OCI-LY7 (cell line): ENCODE results near the gene HSD17B4. TPM values are rescaled to one million over a fixed set of nuclear protein-coding genes. Genes with fewer than 3 reads are reported as not detected.
A peak's percentile ranks its signal among the peaks of the same experiment; 100 is the strongest.
"Not testable (repeated sequence)": the region's sequence is repeated elsewhere in the genome, so short reads cannot be mapped to it uniquely, and the experiment has no call there.

ENCODE experiments used
- BruUV-seq: library from RNA; stranded (reverse); fragments of 400-500 nt; replicated peaks from 2 replicates; lab custom pipeline; 2021; lab: Mats Ljungman, UMichigan
- CTCF ChIA-PET: fragments of 300-600 bp; sonication (Branson Sonifier 250); formaldehyde crosslinking; loops from one replicate; lab custom pipeline; 2022; ENCODE audit warnings: antibody characterized with exemption; ENCODE audit not compliant: unreplicated experiment; lab: Charles Lee
- POLR2A ChIA-PET: fragments of 300-600 bp; sonication (Branson Sonifier 250); formaldehyde crosslinking; loops from one replicate; lab custom pipeline; 2022; ENCODE audit warnings: antibody characterized with exemption; lab: Charles Lee
- DNase-seq: peaks from one replicate; pipeline ENCODE4 v3.0.0-alpha.2; 2015; ENCODE audit warnings: low spot score
- H2AFZ ChIP-seq: fragments of 200-600 bp; sonication (generic), shearing (Covaris generic); 2 replicates; pipeline ENCODE4 v1.6.1; 2014; ENCODE audit warnings: mild to moderate bottlenecking, antibody characterized with exemption, low read length, moderate library complexity
- H3K27ac ChIP-seq: fragments of 200-600 bp; sonication (generic); 2 replicates; pipeline ENCODE4 v1.5.1; 2014; ENCODE audit warnings: mixed run types, low read depth, mild to moderate bottlenecking, moderate library complexity, low read length, inconsistent platforms; ENCODE audit not compliant: poor library complexity, severe bottlenecking
- H3K36me3 ChIP-seq: fragments of 200-600 bp; sonication (generic); 2 replicates; pipeline ENCODE4 v1.6.1; 2014; ENCODE audit warnings: mild to moderate bottlenecking, antibody characterized with exemption, low read length, moderate library complexity, mixed read lengths; ENCODE audit not compliant: insufficient read depth
- H3K4me1 ChIP-seq: fragments of 200-600 bp; sonication (generic); 2 replicates; pipeline ENCODE4 v1.5.1; 2014; ENCODE audit warnings: mild to moderate bottlenecking, low read length; ENCODE audit not compliant: insufficient read depth, poor library complexity, severe bottlenecking
- H3K4me2 ChIP-seq: fragments of 200-600 bp; sonication (generic); 2 replicates; pipeline ENCODE4 v1.6.1; 2014; ENCODE audit warnings: mild to moderate bottlenecking, low read length
- H3K4me3 ChIP-seq: fragments of 200-600 bp; sonication (generic); 2 replicates; pipeline ENCODE4 v1.5.1; 2014; ENCODE audit warnings: mild to moderate bottlenecking, low read depth, low read length; ENCODE audit not compliant: poor library complexity, severe bottlenecking
- H3K79me2 ChIP-seq: fragments of 200-600 bp; sonication (generic); 2 replicates; pipeline ENCODE4 v1.6.1; 2016; ENCODE audit warnings: low read depth, mild to moderate bottlenecking, low read length, moderate library complexity, mixed read lengths; ENCODE audit not compliant: insufficient read depth
- H3K9me2 ChIP-seq: fragments of 200-600 bp; sonication (generic); 2 replicates; pipeline ENCODE4 v1.6.1; 2016; ENCODE audit warnings: mild to moderate bottlenecking, low read length, mixed read lengths; ENCODE audit not compliant: insufficient read depth
- H3K9me3 ChIP-seq: fragments of 200-600 bp; sonication (generic); 2 replicates; pipeline ENCODE4 v1.6.1; 2014; ENCODE audit warnings: mild to moderate bottlenecking, mixed run types, low read length, mixed read lengths
- H4K20me1 ChIP-seq: fragments of 200-600 bp; sonication (generic); 2 replicates; pipeline ENCODE4 v1.6.1; 2014; ENCODE audit warnings: mild to moderate bottlenecking, antibody characterized with exemption, low read length, moderate library complexity, mixed read lengths; ENCODE audit not compliant: insufficient read depth
- EZH2phosphoT487 ChIP-seq: fragments of 200-600 bp; sonication (generic); IDR thresholded peaks from 2 replicates; pipeline ENCODE4 v1.6.1; 2018; ENCODE audit warnings: low read depth, borderline replicate concordance, mild to moderate bottlenecking, mixed run types, antibody characterized with exemption, low read length, moderate library complexity, mixed read lengths
- intact Hi-C: fragments of 100-400 bp; cut with micrococcal nuclease; formaldehyde crosslinking; loops from one replicate; pipeline ENCODE4 v1.10.0; 2022; ENCODE audit not compliant: unreplicated experiment
- total RNA-seq, 2 experiments: library from RNA; depleted of rRNA in 1 of 2; stranded (reverse); fragments of >200 nt in 1 of 2; shearing (Covaris generic) in 1 of 2; gene quantifications; 2 replicates each; pipeline ENCODE4 v1.2.3, GENCODE V29; 2014 to 2022
- TF ChIP-seq, protein P1 (sequence below): fragments of 200-600 bp; sonication (generic); conservative IDR thresholded peaks from 2 replicates; pipeline ENCODE4 v1.5.1; 2014; ENCODE audit warnings: mild to moderate bottlenecking, antibody characterized with exemption, low read length, moderate library complexity, mixed read lengths

Gene HSD17B4
- total RNA-seq, 2 experiments from 2014 or later: 55.4 to 145 TPM

DNA sequence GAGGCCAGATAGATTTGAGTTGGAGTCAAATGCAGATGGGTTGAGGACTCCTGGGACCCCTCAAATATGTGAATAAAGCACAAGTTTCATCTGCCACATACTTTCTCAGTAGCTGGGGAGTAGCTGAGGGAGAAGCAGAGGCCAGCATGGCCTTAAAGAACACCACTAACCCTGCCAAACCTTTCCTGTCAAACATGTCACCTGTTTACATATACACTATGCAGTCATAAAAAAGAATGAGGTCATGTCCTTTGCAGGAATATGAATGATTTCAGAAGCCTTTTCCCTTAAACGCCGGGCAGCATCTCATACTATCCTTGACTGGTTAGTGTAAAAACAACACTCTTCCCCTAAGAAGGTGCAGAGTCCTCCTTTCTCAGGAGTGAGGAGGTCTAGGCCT lies 25.2 kb upstream of the HSD17B4 start:
- H3K9me3 ChIP-seq: no peaks in the 10 kb centered on the region
- ChIA-PET CTCF (no interaction called here), POLR2A (no interaction called here)
- H3K79me2 ChIP-seq: no peaks in the 10 kb centered on the region
- H3K36me3 ChIP-seq: no peaks in the 10 kb centered on the region
- no peak overlapping the region for H3K4me3 ChIP-seq
- no peaks in the 10 kb centered on the region for H4K20me1 ChIP-seq
- H2AFZ ChIP-seq: 0 out of 2 replicates have a peak overlapping the region, but pooled peaks have one; percentile 24
- DNase-seq: no peak
- H3K9me2 ChIP-seq: no peaks in the 10 kb centered on the region
- intact Hi-C loops: no loop called here
- BruUV-seq: no TSS peak
- TF ChIP-seq, protein P1, sequence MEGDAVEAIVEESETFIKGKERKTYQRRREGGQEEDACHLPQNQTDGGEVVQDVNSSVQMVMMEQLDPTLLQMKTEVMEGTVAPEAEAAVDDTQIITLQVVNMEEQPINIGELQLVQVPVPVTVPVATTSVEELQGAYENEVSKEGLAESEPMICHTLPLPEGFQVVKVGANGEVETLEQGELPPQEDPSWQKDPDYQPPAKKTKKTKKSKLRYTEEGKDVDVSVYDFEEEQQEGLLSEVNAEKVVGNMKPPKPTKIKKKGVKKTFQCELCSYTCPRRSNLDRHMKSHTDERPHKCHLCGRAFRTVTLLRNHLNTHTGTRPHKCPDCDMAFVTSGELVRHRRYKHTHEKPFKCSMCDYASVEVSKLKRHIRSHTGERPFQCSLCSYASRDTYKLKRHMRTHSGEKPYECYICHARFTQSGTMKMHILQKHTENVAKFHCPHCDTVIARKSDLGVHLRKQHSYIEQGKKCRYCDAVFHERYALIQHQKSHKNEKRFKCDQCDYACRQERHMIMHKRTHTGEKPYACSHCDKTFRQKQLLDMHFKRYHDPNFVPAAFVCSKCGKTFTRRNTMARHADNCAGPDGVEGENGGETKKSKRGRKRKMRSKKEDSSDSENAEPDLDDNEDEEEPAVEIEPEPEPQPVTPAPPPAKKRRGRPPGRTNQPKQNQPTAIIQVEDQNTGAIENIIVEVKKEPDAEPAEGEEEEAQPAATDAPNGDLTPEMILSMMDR: no peak
- TF ChIP-seq EZH2phosphoT487: no peak
- H3K4me2 ChIP-seq: no peak overlapping the region
- H3K27ac ChIP-seq: no peak overlapping the region
- no peaks in the 10 kb centered on the region for H3K4me1 ChIP-seq

DNA sequence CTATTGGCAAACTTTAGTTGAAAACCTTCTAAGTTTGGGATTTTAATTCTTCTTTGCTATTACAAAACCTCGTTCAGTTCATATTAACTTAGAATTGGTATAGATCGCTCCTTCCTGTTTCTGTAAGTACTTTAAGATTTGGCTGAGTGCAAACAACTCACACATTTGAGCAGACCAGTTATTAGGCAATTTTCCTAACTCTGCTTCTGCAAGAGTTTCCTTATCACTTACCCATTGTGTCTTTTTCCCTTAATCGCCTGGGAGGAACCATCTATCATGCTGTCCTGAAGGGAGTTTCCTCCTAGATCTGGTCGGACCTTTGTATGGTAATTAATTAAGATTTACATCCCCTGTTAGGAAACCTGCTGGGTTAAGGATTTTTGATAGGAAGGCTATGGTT lies 24.7 kb upstream of the HSD17B4 start:
- H3K27ac ChIP-seq, H3K9me3 ChIP-seq, CTCF ChIA-PET, intact Hi-C loops, H4K20me1 ChIP-seq, H3K36me3 ChIP-seq, H3K4me3 ChIP-seq, DNase-seq, H3K4me2 ChIP-seq, H3K79me2 ChIP-seq, BruUV-seq, H3K9me2 ChIP-seq, H3K4me1 ChIP-seq: not testable (repeated sequence)
- 0 out of 2 replicates have a peak overlapping the region, but pooled peaks have one; percentile 24 for H2AFZ ChIP-seq
- POLR2A ChIA-PET: interaction anchor here (0.6 kb wide), 1 partner anchor 10 kb away, joined by 6 read pairs; no protein-coding TSS in a partner anchor

DNA sequence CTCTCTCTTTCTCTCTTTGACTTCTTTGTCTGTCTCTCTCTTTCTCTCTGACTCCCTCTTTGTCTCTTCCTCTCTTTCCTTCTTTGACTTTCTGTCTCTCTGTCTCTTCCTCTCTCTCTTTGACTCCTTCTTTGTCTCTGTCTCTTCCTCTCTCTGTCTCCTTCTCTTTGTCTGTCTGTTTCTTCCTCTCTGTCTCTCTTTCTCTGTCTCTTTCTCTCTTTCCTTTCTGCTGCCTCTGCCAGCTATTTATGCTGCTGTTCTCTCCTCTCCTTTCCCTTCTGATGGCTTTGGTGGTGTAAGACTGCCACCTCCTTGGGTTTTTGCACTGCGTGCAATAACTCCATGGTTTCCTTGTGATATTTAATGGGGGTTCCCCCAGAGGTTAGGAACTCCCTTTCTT lies 24.1 kb upstream of the HSD17B4 start:
- H3K27ac ChIP-seq, H3K79me2 ChIP-seq, CTCF ChIA-PET, intact Hi-C loops, H3K4me3 ChIP-seq, BruUV-seq, DNase-seq, H2AFZ ChIP-seq, H3K9me3 ChIP-seq, H3K4me2 ChIP-seq, H3K4me1 ChIP-seq, H4K20me1 ChIP-seq, H3K36me3 ChIP-seq, H3K9me2 ChIP-seq: not testable (repeated sequence)
- POLR2A ChIA-PET: interaction anchor here (0.6 kb wide), 1 partner anchor 9 kb away, joined by 6 read pairs; no protein-coding TSS in a partner anchor

DNA sequence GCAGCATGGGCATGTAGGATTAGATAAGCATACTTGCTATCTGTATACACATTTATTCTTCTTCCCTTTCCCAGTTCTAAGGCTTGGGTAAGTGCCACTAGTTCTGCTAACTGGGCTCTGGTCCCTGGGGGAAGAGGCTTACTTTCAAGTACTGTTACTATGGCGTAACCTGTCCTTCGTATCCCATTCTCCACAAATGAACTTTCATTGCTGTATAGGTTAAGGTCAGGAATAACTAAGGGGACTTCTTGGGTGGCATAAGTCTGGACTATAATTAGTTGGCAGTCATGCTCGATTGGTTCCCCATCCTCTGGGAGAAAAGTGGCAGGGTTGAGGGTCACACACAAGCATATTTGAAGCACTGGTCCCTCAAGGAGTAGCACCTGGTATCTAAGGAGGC lies 23.7 kb upstream of the HSD17B4 start:
- intact Hi-C loops, H2AFZ ChIP-seq, H3K4me1 ChIP-seq, POLR2A ChIA-PET, H4K20me1 ChIP-seq, H3K79me2 ChIP-seq, CTCF ChIA-PET, H3K9me2 ChIP-seq, H3K36me3 ChIP-seq, H3K4me3 ChIP-seq, H3K4me2 ChIP-seq, DNase-seq, H3K9me3 ChIP-seq, H3K27ac ChIP-seq, BruUV-seq: not testable (repeated sequence)

DNA sequence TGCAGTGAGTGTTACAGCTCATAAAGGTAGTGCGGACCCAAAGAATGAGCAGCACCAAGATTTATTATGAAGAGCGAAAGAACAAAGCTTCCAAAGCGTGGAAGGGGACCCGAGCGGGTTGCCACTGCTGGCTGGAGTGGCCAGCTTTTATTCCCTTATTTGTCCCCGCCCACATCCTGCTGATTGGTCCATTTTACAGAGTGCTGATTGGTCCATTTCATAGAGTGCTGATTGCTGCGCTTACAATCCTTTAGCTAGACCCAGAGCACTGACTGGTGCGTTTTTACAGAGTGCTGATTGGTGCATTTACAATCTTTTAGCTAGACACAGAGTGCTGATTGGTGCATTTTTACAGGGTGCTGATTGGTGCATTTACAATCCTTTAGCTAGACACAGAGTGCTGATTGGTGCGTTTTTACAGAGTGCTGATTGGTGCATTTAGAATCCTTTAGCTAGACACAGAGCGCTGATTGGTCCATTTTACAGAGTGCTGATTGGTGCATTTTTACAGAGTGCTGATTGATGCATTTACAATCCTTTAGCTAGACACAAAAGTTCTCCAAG lies 19.5 kb upstream of the HSD17B4 start:
- H3K4me3 ChIP-seq, DNase-seq, H3K9me3 ChIP-seq, CTCF ChIA-PET, BruUV-seq, intact Hi-C loops, H3K9me2 ChIP-seq, H4K20me1 ChIP-seq, H3K36me3 ChIP-seq, H3K79me2 ChIP-seq, H3K27ac ChIP-seq, H3K4me1 ChIP-seq, H3K4me2 ChIP-seq, H2AFZ ChIP-seq: not testable (repeated sequence)
- POLR2A ChIA-PET: interaction anchor here (1.1 to 1.2 kb wide), 2 partner anchors 11 to 448 kb away, joined by 3 read pairs; no protein-coding TSS in a partner anchor
